ENCODE results near the gene PSME1.

DNA sequence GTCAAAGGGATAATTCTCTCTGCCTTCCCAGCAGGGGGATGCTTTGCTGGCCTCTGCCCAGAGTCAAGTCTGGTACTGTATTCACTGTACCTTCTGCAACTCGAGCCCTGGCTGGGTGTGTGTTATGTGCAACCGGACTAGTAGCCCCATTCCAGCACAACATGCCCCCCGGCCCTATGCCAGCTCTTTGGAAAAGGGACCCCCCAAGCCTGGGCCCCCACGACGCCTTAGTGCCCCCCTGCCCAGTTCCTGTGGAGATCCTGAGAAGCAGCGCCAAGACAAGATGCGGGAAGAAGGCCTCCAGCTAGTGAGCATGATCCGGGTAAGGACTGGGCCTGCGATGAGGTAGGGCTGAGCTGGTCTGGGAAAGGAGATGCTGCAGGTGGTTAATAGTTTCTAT, 14.6 kb downstream of the PSME1 start:
- TF ChIP-seq, protein P1, sequence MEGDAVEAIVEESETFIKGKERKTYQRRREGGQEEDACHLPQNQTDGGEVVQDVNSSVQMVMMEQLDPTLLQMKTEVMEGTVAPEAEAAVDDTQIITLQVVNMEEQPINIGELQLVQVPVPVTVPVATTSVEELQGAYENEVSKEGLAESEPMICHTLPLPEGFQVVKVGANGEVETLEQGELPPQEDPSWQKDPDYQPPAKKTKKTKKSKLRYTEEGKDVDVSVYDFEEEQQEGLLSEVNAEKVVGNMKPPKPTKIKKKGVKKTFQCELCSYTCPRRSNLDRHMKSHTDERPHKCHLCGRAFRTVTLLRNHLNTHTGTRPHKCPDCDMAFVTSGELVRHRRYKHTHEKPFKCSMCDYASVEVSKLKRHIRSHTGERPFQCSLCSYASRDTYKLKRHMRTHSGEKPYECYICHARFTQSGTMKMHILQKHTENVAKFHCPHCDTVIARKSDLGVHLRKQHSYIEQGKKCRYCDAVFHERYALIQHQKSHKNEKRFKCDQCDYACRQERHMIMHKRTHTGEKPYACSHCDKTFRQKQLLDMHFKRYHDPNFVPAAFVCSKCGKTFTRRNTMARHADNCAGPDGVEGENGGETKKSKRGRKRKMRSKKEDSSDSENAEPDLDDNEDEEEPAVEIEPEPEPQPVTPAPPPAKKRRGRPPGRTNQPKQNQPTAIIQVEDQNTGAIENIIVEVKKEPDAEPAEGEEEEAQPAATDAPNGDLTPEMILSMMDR (conservative IDR thresholded peaks at IDR 0.05; ENCODE audit: low read depth, low read length) = no peak
- TF ChIP-seq EZH2 (IDR thresholded peaks at IDR 0.05; ENCODE audit: borderline replicate concordance, low read depth, low read length, poor library complexity, severe bottlenecking) = no peak

All from A673 (cell line).